CD4-positive, alpha-beta memory T cell (primary cell): ENCODE data around the gene DNAJC5. TPM values are rescaled to one million over a fixed set of nuclear protein-coding genes. Genes with fewer than 3 reads are reported as not detected.
"Not testable (repeated sequence)": the region's sequence is repeated elsewhere in the genome, so short reads cannot be mapped to it uniquely, and the experiment has no call there.

Source experiments
- CTCF ChIA-PET: fragments of 350-600 bp; sonication (Branson Sonifier 250); formaldehyde crosslinking; loops from one replicate; lab custom pipeline; 2021; ENCODE audit warnings: inconsistent platforms; ENCODE audit not compliant: partially characterized antibody; lab: Charles Lee
- POLR2A ChIA-PET: fragments of 350-600 bp; sonication (Branson Sonifier 250); formaldehyde crosslinking; loops from one replicate; lab custom pipeline; 2021; ENCODE audit not compliant: partially characterized antibody; lab: Charles Lee
- DNase-seq, 5 donors: peaks; one replicate each; pipeline versions ENCODE4 v3.0.0 to v3.0.0-alpha.2; 2020 to 2022; ENCODE audit warnings: mixed read lengths in 1 of 5
- H3K27ac ChIP-seq: one replicate; pipeline ENCODE4 v1.7.0; 2013; ENCODE audit warnings: low read depth, low read length
- H3K27me3 ChIP-seq: 2 replicates; pipeline ENCODE4 v1.7.0; 2013; ENCODE audit warnings: mild to moderate bottlenecking, low read length, moderate library complexity; ENCODE audit not compliant: insufficient read depth
- H3K36me3 ChIP-seq: 2 replicates; pipeline ENCODE4 v1.7.0; 2013; ENCODE audit warnings: mild to moderate bottlenecking, low read length, moderate library complexity; ENCODE audit not compliant: insufficient read depth
- H3K4me1 ChIP-seq: 2 replicates; pipeline ENCODE4 v1.7.0; 2013; ENCODE audit warnings: mild to moderate bottlenecking, low read length, moderate library complexity; ENCODE audit not compliant: insufficient read depth
- H3K4me3 ChIP-seq, 2 donors: one replicate each; pipeline ENCODE4 v1.7.0; 2013; ENCODE audit warnings: low read length in 2 of 2, mild to moderate bottlenecking in 1 of 2
- H3K9me3 ChIP-seq, 2 donors: one replicate each; pipeline ENCODE4 v1.7.0; 2013; ENCODE audit warnings: low read length in 2 of 2, control low read depth in 1 of 2; ENCODE audit not compliant: control insufficient read depth in 1 of 2
- H3K27ac Mint-ChIP-seq, 7 donors: one replicate each; pipeline ENCODE4 v1.8.0; 2020 to 2021; ENCODE audit warnings: mixed read lengths in 7 of 7, mild to moderate bottlenecking in 6 of 7, inconsistent platforms in 3 of 7, moderate library complexity in 3 of 7
- H3K27me3 Mint-ChIP-seq, 2 donors: one replicate each; pipeline ENCODE4 v1.8.0; 2020 to 2021; ENCODE audit warnings: mixed read lengths in 2 of 2
- H3K36me3 Mint-ChIP-seq, 2 donors: one replicate each; pipeline ENCODE4 v1.8.0; 2020 to 2021; ENCODE audit warnings: mixed read lengths in 2 of 2, inconsistent platforms in 1 of 2, mild to moderate bottlenecking in 1 of 2
- H3K4me1 Mint-ChIP-seq, 4 donors: one replicate each; pipeline ENCODE4 v1.8.0; 2020 to 2021; ENCODE audit warnings: mixed read lengths in 4 of 4, mild to moderate bottlenecking in 1 of 4
- H3K4me3 Mint-ChIP-seq, 8 donors: one replicate each; pipeline ENCODE4 v1.8.0; 2020 to 2021; ENCODE audit warnings: mixed read lengths in 8 of 8, mild to moderate bottlenecking in 7 of 8, moderate library complexity in 6 of 8, inconsistent platforms in 3 of 8
- H3K9me3 Mint-ChIP-seq, 8 donors: one replicate each; pipeline ENCODE4 v1.8.0; 2020 to 2021; ENCODE audit warnings: mixed read lengths in 8 of 8, mild to moderate bottlenecking in 5 of 8, inconsistent platforms in 3 of 8, moderate library complexity in 1 of 8
- intact Hi-C: fragments of 100-400 bp; cut with micrococcal nuclease; formaldehyde crosslinking; loops from one replicate; pipeline ENCODE4 v1.15.1; 2023
- polyA plus RNA-seq, 2 donors: library from polyadenylated mRNA; unstranded; fragments of 300-500 nt; fragmentation: Illumina TruSeq; gene quantifications; one replicate each; pipeline ENCODE4 v1.2.3, GENCODE V29; 2021
- total RNA-seq, 2 experiments: library from RNA; stranded (reverse); gene quantifications; one replicate each; pipeline ENCODE4 v1.2.3, GENCODE V29; 2021

DNAJC5 gene
- total and polyA plus RNA-seq, 4 experiments from 2014 or later: 4.9 to 54.4 (median 31.3) TPM

GRCh38 chr20:63968928-63969760 lies 74.2 kb downstream of the DNAJC5 start:
- H3K4me3 ChIP-seq: peak overlapping the region; percentile 17 to 63
- peaks cover 18% of the 10 kb centered on the region for H3K4me1 ChIP-seq
- Mint-ChIP-seq H3K9me3 (peaks cover 0 to 3% (median 0%) of the 10 kb centered on the region in 8 donors), H3K4me3 (peak overlapping the region; percentile 80 to 87 (median 83)), H3K27me3 (no peaks in the 10 kb centered on the region), H3K27ac (peak overlapping the region; percentile 77 to 90 (median 83)), H3K36me3 (peaks cover 3 to 8% of the 10 kb centered on the region in 2 donors), H3K4me1 (peaks cover 12 to 35% (median 20%) of the 10 kb centered on the region in 4 donors)
- H3K36me3 ChIP-seq: peaks cover 3% of the 10 kb centered on the region
- H3K27ac ChIP-seq: peak overlapping the region; percentile 65
- intact Hi-C loops: loop anchor here (2.0 kb wide), 1 partner anchor 14 kb away; no protein-coding TSS in a partner anchor
- no peaks in the 10 kb centered on the region for H3K9me3 ChIP-seq
- ChIA-PET CTCF (interaction anchor here (1.4 kb wide), 1 partner anchor 11 kb away, joined by 5 read pairs; the partner anchor contains the start of gene SAMD10), POLR2A (interaction anchor here (1.0 to 3.2 kb wide), 5 partner anchors 11 to 432 kb away, joined by 3 to 24 read pairs (median 6); partner anchors contain the start of genes PRPF6, PTK6, SAMD10 and TPD52L2)
- DNase-seq: peak in 4 of 5 donors; percentile 37 to 50 (median 42)
- no peaks in the 10 kb centered on the region for H3K27me3 ChIP-seq

- Mint-ChIP-seq H3K4me1 (peaks cover 12 to 40% (median 21%) of the 10 kb centered on the region in 4 donors), H3K4me3 (peak within 1 kb of the TSS; percentile 80 to 87 (median 83)), H3K27ac (peak within 1 kb of the TSS; percentile 77 to 90 (median 85)), H3K27me3 (no peaks in the 10 kb centered on the region), H3K36me3 (peaks cover 3 to 12% of the 10 kb centered on the region in 2 donors), H3K9me3 (peaks cover 0 to 3% (median 0%) of the 10 kb centered on the region in 8 donors)
- intact Hi-C loops: loop anchor here (2.0 to 5.0 kb wide), 3 partner anchors 15 to 528 kb away; partner anchors contain the start of gene TPD52L2
- Histone ChIP-seq H3K36me3 (peaks cover 3% of the 10 kb centered on the region), H3K9me3 (no peaks in the 10 kb centered on the region), H3K4me1 (peaks cover 18% of the 10 kb centered on the region), H3K27ac (peak within 1 kb of the TSS; percentile 65), H3K4me3 (peak within 1 kb of the TSS; percentile 17 to 63), H3K27me3 (no peaks in the 10 kb centered on the region)
- ChIA-PET CTCF (no interaction called here), POLR2A (interaction anchor here (0.6 to 1.3 kb wide), 3 partner anchors 9 to 14 kb away, joined by 3 to 4 read pairs (median 4); partner anchors contain the start of genes PRPF6, SAMD10 and UCKL1)
- peak in 4 of 5 donors; percentile 44 to 52 (median 48) for DNase-seq
Measured at GRCh38 chr20:63969838-63970713, 75.2 kb downstream of the DNAJC5 start, which contains the start of gene ZNF512B. Gene ZNF512B (minus strand): TSS chr20:63969930. CDS start chr20:63967950, 1,980 bp downstream.

GRCh38 chr20:63970714-63971431 lies 75.9 kb downstream of the DNAJC5 start:
- intact Hi-C loops: loop anchor here (5.0 kb wide), 2 partner anchors 104 to 529 kb away; partner anchors contain the start of gene TPD52L2
- ChIA-PET POLR2A (interaction anchor here (1.0 to 1.3 kb wide), 2 partner anchors 9 to 14 kb away, joined by 4 read pairs; partner anchors contain the start of genes SAMD10 and UCKL1), CTCF (interaction anchor here (1.4 kb wide), 1 partner anchor 9 kb away, joined by 7 read pairs; no protein-coding TSS in a partner anchor)
- H3K27ac ChIP-seq: no peak overlapping the region
- no peak overlapping the region for H3K4me3 ChIP-seq
- H3K4me1 ChIP-seq: peaks cover 18% of the 10 kb centered on the region
- H3K9me3 ChIP-seq: no peaks in the 10 kb centered on the region
- Mint-ChIP-seq H3K9me3 (peaks cover 0 to 2% (median 0%) of the 10 kb centered on the region in 8 donors), H3K27ac (peak overlapping the region; percentile 51 to 87 (median 70)), H3K4me3 (peak overlapping the region; percentile 64 to 82 (median 72)), H3K27me3 (no peaks in the 10 kb centered on the region), H3K36me3 (peaks cover 3 to 12% of the 10 kb centered on the region in 2 donors), H3K4me1 (peaks cover 12 to 40% (median 21%) of the 10 kb centered on the region in 4 donors)
- DNase-seq: no peak
- H3K36me3 ChIP-seq: peaks cover 3% of the 10 kb centered on the region
- no peaks in the 10 kb centered on the region for H3K27me3 ChIP-seq

- H3K27ac Mint-ChIP-seq: peak overlapping the region in 2 of 7 donors; percentile 23 to 71
- not testable (repeated sequence) for H3K4me3 ChIP-seq, H3K36me3 ChIP-seq, H3K27me3 Mint-ChIP-seq, H3K27ac ChIP-seq, H3K27me3 ChIP-seq, H3K9me3 Mint-ChIP-seq, DNase-seq, H3K9me3 ChIP-seq
- CTCF ChIA-PET: interaction anchor here (1.1 to 1.4 kb wide), 2 partner anchors 8 to 68 kb away, joined by 4 to 7 read pairs; no protein-coding TSS in a partner anchor
- POLR2A ChIA-PET: interaction anchor here (0.6 to 1.7 kb wide), 3 partner anchors 348 to 536 kb away, joined by 3 to 6 read pairs (median 3); partner anchors contain the start of gene PTK6
- intact Hi-C loops: loop anchor here (5.0 kb wide), 2 partner anchors 105 to 530 kb away; partner anchors contain the start of gene TPD52L2
- peaks cover 8 to 17% of the 10 kb centered on the region in 2 donors for H3K36me3 Mint-ChIP-seq
- H3K4me1 ChIP-seq: peaks cover 20% of the 10 kb centered on the region
- peak overlapping the region in 2 of 8 donors; percentile 9 to 30 for H3K4me3 Mint-ChIP-seq
- H3K4me1 Mint-ChIP-seq: peaks cover 18 to 51% (median 29%) of the 10 kb centered on the region in 4 donors
Measured at GRCh38 chr20:63971960-63972311, 77.0 kb downstream of the DNAJC5 start.

GRCh38 chr20:63972312-63973159 lies 77.6 kb downstream of the DNAJC5 start:
- H3K4me1 Mint-ChIP-seq: peaks cover 18 to 57% (median 32%) of the 10 kb centered on the region in 4 donors
- no peaks in the 10 kb centered on the region for H3K9me3 ChIP-seq
- intact Hi-C loops: loop anchor here (5.0 kb wide), 2 partner anchors 105 to 530 kb away; partner anchors contain the start of gene TPD52L2

More at GRCh38 chr20:63972312-63973159, 77.6 kb downstream of the DNAJC5 start:
- H3K9me3 Mint-ChIP-seq: peaks cover 0 to 1% (median 0%) of the 10 kb centered on the region in 8 donors
- Histone ChIP-seq H3K4me1 (peaks cover 26% of the 10 kb centered on the region), H3K27me3 (no peaks in the 10 kb centered on the region), H3K4me3 (no peak overlapping the region), H3K36me3 (no peaks in the 10 kb centered on the region), H3K27ac (no peak overlapping the region)
- ChIA-PET POLR2A (interaction anchor here (0.6 to 2.5 kb wide), 5 partner anchors 16 to 536 kb away, joined by 3 to 12 read pairs (median 4); partner anchors contain the start of genes PTK6 and UCKL1), CTCF (interaction anchor here (0.9 to 2.2 kb wide), 10 partner anchors 8 to 476 kb away, joined by 3 to 12 read pairs (median 7); partner anchors contain the start of genes ARFRP1, TPD52L2 and ZGPAT)
- peaks cover 8 to 17% of the 10 kb centered on the region in 2 donors for H3K36me3 Mint-ChIP-seq
- H3K4me3 Mint-ChIP-seq: peak overlapping the region in 2 of 8 donors; percentile 9 to 30
- peak in 1 of 5 donors; percentile 32 for DNase-seq
- H3K27me3 Mint-ChIP-seq: no peaks in the 10 kb centered on the region
- H3K27ac Mint-ChIP-seq: peak overlapping the region in 3 of 7 donors; percentile 62 to 77 (median 71)
